Panc1 (cell line): ENCODE data around the gene NEU2. TPM values are rescaled to one million over a fixed set of nuclear protein-coding genes. Genes with fewer than 3 reads are reported as not detected.

ENCODE experiments used
- ATAC-seq: fragments of 200-7000 bp; cut with Tn5 transposase; 2 replicates; pipeline ENCODE4 v1.9.1; 2020; ENCODE audit warnings: mild to moderate bottlenecking, moderate library complexity
- Bru-seq: library from RNA; stranded (reverse); fragments of 400-500 nt; gene quantifications from one replicate; lab custom pipeline; 2021; lab: Mats Ljungman, UMichigan
- BruChase-seq, 2 experiments: library from RNA; stranded (reverse); fragments of 400-500 nt; gene quantifications; one replicate each; lab custom pipeline; 2021; lab: Mats Ljungman, UMichigan
- BruUV-seq: library from RNA; stranded (reverse); fragments of 400-500 nt; replicated peaks from 2 replicates; lab custom pipeline; 2021; lab: Mats Ljungman, UMichigan
- CTCF ChIA-PET: fragments of 300-600 bp; sonication (Branson Sonifier 250); formaldehyde crosslinking; loops from one replicate; lab custom pipeline; 2022; ENCODE audit warnings: antibody characterized with exemption; lab: Charles Lee
- POLR2A ChIA-PET: fragments of 300-600 bp; sonication (Branson Sonifier 250); formaldehyde crosslinking; loops from one replicate; lab custom pipeline; 2022; ENCODE audit warnings: antibody characterized with exemption; lab: Charles Lee
- DNase-seq: peaks from one replicate; pipeline ENCODE4 v3.0.0-alpha.2; 2010; ENCODE audit warnings: low read depth, low spot score
- H3K27ac ChIP-seq: 2 replicates; pipeline ENCODE4 v1.5.1; 2011; ENCODE audit warnings: mild to moderate bottlenecking, low read length, inconsistent platforms
- H3K27me3 ChIP-seq: fragments of 200-500 bp; sonication (Bioruptor generic); 2 replicates; pipeline ENCODE4 v1.6.0; 2014; ENCODE audit warnings: low read length, inconsistent platforms; ENCODE audit not compliant: control insufficient read depth, insufficient read depth
- H3K36me3 ChIP-seq: fragments of 200-500 bp; sonication (Bioruptor generic); 2 replicates; pipeline ENCODE4 v1.5.1; 2014; ENCODE audit warnings: inconsistent platforms, mild to moderate bottlenecking, low read length, moderate library complexity; ENCODE audit not compliant: control insufficient read depth, insufficient read depth
- H3K4me1 ChIP-seq: 2 replicates; pipeline ENCODE4 v1.5.1; 2011; ENCODE audit warnings: inconsistent platforms, mild to moderate bottlenecking, low read length, moderate library complexity; ENCODE audit not compliant: control insufficient read depth, insufficient read depth
- H3K4me3 ChIP-seq, 2 experiments: 2 replicates each; pipeline ENCODE4 v1.5.1; 2011 to 2012; ENCODE audit warnings: low read depth in 2 of 2, low read length in 2 of 2, mild to moderate bottlenecking in 2 of 2, inconsistent platforms in 1 of 2, moderate library complexity in 1 of 2
- H3K9me3 ChIP-seq: fragments of 200-500 bp; sonication (Bioruptor generic); 2 replicates; pipeline ENCODE4 v1.5.1; 2014; ENCODE audit warnings: low read depth, mild to moderate bottlenecking, inconsistent platforms, low read length, moderate library complexity; ENCODE audit not compliant: control insufficient read depth, insufficient read depth
- POLR2AphosphoS5 ChIP-seq: IDR thresholded peaks from 2 replicates; pipeline ENCODE4 v1.6.1; 2012; ENCODE audit warnings: mild to moderate bottlenecking, low read depth, low read length, moderate library complexity
- SIN3A ChIP-seq: IDR thresholded peaks from 2 replicates; pipeline ENCODE4 v1.6.1; 2012; ENCODE audit warnings: low read depth, mild to moderate bottlenecking, low read length, moderate library complexity, borderline replicate concordance; ENCODE audit not compliant: insufficient read depth
- TCF7L2 ChIP-seq: IDR thresholded peaks from 2 replicates; pipeline ENCODE4 v1.6.1; 2011; ENCODE audit warnings: mild to moderate bottlenecking, low read depth, low read length, inconsistent platforms
- in situ Hi-C: cut with HindIII; loops from 2 replicates; pipeline ENCODE4 v1.10.0; 2016; ENCODE audit warnings: low sequenced_read_pairs, low pct_unique_long_range_greater_than_20kb
- intact Hi-C: fragments of 100-400 bp; cut with micrococcal nuclease; formaldehyde crosslinking; loops from one replicate; pipeline ENCODE4 v1.10.0; 2022; ENCODE audit not compliant: unreplicated experiment
- long read RNA-seq: library from polyadenylated mRNA; unstranded; transcript quantifications from one replicate; pipeline ENCODE4 v2.0.0, GENCODE V29; 2021; ENCODE audit not compliant: unreplicated experiment
- polyA plus RNA-seq: library from polyadenylated mRNA; unstranded; fragments of >200 nt; gene quantifications from one replicate; pipeline ENCODE4 v1.2.1, GENCODE V29; 2012; ENCODE audit warnings: missing spikeins; ENCODE audit not compliant: insufficient read length
- total RNA-seq: library from RNA; stranded (reverse); gene quantifications from one replicate; pipeline ENCODE4 v1.2.1, GENCODE V29; 2021; ENCODE audit not compliant: unreplicated experiment
- TF ChIP-seq, protein P1 (sequence below), 2 experiments: IDR thresholded peaks; 2 replicates each; pipeline ENCODE4 v1.6.1; 2011 to 2012; ENCODE audit warnings: low read depth in 2 of 2, control low read depth in 1 of 2, low read length in 1 of 2, mild to moderate bottlenecking in 1 of 2, moderate library complexity in 1 of 2; ENCODE audit not compliant: insufficient read depth in 1 of 2
- TF ChIP-seq, protein P2 (sequence below): fragments of 450-650 bp; IDR thresholded peaks from 2 replicates; pipeline ENCODE4 v1.5.1; 2017; ENCODE audit warnings: mild to moderate bottlenecking

The NEU2 gene
- total RNA-seq: not detected
- polyA plus RNA-seq: not detected
- Bru-seq, nascent RNA: not detected
- BruChase-seq, experiment 1, labeled RNA remaining after a 2-hour chase: not detected
- not detected for BruChase-seq, experiment 2, labeled RNA remaining after a 6-hour chase
- long read RNA-seq: 0 reads

GRCh38 chr2:233032551-233033320, at the start of gene NEU2:
TSS of gene NEU2 (plus strand) at chr2:233032672. CDS start at chr2:233032672, 0 bp downstream.
- ChIA-PET POLR2A (no interaction called here), CTCF (no interaction called here)
- H3K36me3 ChIP-seq: no peaks in the 10 kb centered on the region
- H3K9me3 ChIP-seq: no peaks in the 10 kb centered on the region
- intact Hi-C loops (no loop called here), in situ Hi-C loops (no loop called here)
- H3K4me3 ChIP-seq: no peak within 1 kb of the TSS
- BruUV-seq: no TSS peak
- ATAC-seq: no peak
- DNase-seq: no peak
- no peaks in the 10 kb centered on the region for H3K27me3 ChIP-seq
- H3K4me1 ChIP-seq: peaks cover 3% of the 10 kb centered on the region; the same call in 1 of the 2 replicates
- no peak within 1 kb of the TSS; the same call in 1 of the 2 replicates for H3K27ac ChIP-seq
- TF ChIP-seq, protein P1, sequence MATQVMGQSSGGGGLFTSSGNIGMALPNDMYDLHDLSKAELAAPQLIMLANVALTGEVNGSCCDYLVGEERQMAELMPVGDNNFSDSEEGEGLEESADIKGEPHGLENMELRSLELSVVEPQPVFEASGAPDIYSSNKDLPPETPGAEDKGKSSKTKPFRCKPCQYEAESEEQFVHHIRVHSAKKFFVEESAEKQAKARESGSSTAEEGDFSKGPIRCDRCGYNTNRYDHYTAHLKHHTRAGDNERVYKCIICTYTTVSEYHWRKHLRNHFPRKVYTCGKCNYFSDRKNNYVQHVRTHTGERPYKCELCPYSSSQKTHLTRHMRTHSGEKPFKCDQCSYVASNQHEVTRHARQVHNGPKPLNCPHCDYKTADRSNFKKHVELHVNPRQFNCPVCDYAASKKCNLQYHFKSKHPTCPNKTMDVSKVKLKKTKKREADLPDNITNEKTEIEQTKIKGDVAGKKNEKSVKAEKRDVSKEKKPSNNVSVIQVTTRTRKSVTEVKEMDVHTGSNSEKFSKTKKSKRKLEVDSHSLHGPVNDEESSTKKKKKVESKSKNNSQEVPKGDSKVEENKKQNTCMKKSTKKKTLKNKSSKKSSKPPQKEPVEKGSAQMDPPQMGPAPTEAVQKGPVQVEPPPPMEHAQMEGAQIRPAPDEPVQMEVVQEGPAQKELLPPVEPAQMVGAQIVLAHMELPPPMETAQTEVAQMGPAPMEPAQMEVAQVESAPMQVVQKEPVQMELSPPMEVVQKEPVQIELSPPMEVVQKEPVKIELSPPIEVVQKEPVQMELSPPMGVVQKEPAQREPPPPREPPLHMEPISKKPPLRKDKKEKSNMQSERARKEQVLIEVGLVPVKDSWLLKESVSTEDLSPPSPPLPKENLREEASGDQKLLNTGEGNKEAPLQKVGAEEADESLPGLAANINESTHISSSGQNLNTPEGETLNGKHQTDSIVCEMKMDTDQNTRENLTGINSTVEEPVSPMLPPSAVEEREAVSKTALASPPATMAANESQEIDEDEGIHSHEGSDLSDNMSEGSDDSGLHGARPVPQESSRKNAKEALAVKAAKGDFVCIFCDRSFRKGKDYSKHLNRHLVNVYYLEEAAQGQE (IDR thresholded peaks at IDR 0.05; ENCODE audit: insufficient read depth in 1 of 2, low read depth in 2 of 2, low read length in 1 of 2): no peak
- TF ChIP-seq TCF7L2 (no peak), SIN3A (no peak), POLR2AphosphoS5 (no peak)
- TF ChIP-seq, protein P2, sequence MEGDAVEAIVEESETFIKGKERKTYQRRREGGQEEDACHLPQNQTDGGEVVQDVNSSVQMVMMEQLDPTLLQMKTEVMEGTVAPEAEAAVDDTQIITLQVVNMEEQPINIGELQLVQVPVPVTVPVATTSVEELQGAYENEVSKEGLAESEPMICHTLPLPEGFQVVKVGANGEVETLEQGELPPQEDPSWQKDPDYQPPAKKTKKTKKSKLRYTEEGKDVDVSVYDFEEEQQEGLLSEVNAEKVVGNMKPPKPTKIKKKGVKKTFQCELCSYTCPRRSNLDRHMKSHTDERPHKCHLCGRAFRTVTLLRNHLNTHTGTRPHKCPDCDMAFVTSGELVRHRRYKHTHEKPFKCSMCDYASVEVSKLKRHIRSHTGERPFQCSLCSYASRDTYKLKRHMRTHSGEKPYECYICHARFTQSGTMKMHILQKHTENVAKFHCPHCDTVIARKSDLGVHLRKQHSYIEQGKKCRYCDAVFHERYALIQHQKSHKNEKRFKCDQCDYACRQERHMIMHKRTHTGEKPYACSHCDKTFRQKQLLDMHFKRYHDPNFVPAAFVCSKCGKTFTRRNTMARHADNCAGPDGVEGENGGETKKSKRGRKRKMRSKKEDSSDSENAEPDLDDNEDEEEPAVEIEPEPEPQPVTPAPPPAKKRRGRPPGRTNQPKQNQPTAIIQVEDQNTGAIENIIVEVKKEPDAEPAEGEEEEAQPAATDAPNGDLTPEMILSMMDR: no peak

DNA sequence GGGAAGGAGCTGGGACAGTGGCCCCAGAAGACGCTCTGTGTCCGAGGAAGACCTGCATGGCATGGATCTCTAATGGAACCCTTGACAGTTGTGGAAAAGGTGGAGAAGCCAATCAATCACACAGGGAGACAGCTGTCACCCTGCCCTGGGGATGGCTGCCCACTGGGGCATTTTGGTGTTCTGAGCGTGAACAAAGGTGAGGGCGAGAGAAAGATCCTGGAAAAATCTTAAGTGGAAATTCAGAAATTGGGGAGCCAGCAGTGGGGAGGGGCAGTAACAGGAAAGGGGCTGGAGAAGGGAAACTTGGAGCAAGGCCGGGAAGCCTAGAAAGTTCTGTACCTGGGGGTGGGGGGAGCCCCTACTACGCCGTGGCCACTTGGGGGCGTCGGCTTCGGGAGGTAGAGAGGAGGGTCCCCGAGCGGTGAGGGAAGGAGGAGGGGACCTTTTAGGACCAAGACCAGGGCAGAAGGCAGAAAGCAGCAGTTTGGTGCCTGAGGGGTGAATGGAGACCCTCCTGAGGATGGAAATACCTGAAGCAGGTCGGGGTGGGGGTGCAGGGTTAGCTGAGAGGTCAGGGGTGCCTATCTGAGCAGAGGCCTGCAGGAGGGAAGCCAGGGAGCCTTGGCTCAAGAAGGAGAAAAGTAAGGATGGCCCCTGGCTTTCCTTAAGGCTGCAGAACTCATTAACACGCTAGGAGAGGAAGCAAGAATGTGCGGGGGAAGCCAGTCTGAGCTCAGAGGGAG, 49.4 kb upstream of the NEU2 start:
- CTCF ChIA-PET: interaction anchor here (0.5 kb wide), 1 partner anchor 18 kb away, joined by 4 read pairs; no protein-coding TSS in a partner anchor
- BruUV-seq: no TSS peak

More for the DNA sequence above, 49.4 kb upstream of the NEU2 start:
- Histone ChIP-seq H3K4me3 (no peak overlapping the region), H3K27me3 (no peaks in the 10 kb centered on the region), H3K9me3 (no peaks in the 10 kb centered on the region), H3K36me3 (no peaks in the 10 kb centered on the region), H3K27ac (peak overlapping the region; percentile 60), H3K4me1 (peaks cover 62% of the 10 kb centered on the region)
- TF ChIP-seq, protein P1 (IDR thresholded peaks at IDR 0.05; ENCODE audit: insufficient read depth in 1 of 2, low read depth in 2 of 2, low read length in 1 of 2): no peak
- no peak for TF ChIP-seq TCF7L2
- TF ChIP-seq POLR2AphosphoS5: no peak
- TF ChIP-seq, protein P2: no peak; the same call in 1 of the 2 replicates
- no peak for TF ChIP-seq SIN3A
- DNase-seq (no peak), ATAC-seq (no peak)
- POLR2A ChIA-PET: interaction anchor here (0.6 kb wide), 1 partner anchor 261 kb away, joined by 7 read pairs; no protein-coding TSS in a partner anchor
- intact Hi-C loops: loop anchor here (5.0 kb wide), 1 partner anchor 269 kb away; the partner anchor contains the start of gene ATG16L1
- in situ Hi-C loops: no loop called here
